Fibroblast of lung (primary cell): Measurements from ENCODE around the gene ABHD5. TPM values are rescaled to one million over a fixed set of nuclear protein-coding genes. Genes with fewer than 3 reads are reported as not detected.
"Not testable (repeated sequence)": the region's sequence is repeated elsewhere in the genome, so short reads cannot be mapped to it uniquely, and the experiment has no call there.

Source experiments
- DNase-seq, 2 donors: peaks; one replicate each; pipeline versions ENCODE4 v3.0.0 to v3.0.0-alpha.2; 2010; ENCODE audit warnings: low read depth in 2 of 2
- H2AFZ ChIP-seq: 2 replicates; pipeline ENCODE4 v1.5.1; 2012; ENCODE audit warnings: low read length, control low read depth, inconsistent platforms
- H3K27ac ChIP-seq: 2 replicates; pipeline ENCODE4 v1.5.1; 2011; ENCODE audit warnings: low read length, control low read depth; ENCODE audit not compliant: insufficient read depth
- H3K27me3 ChIP-seq: 2 replicates; pipeline ENCODE4 v1.5.1; 2011; ENCODE audit warnings: mild to moderate bottlenecking, low read length; ENCODE audit not compliant: control insufficient read depth, insufficient read depth
- H3K36me3 ChIP-seq: 2 replicates; pipeline ENCODE4 v1.5.1; 2011; ENCODE audit warnings: low read length; ENCODE audit not compliant: control insufficient read depth, insufficient read depth
- H3K4me1 ChIP-seq: 2 replicates; pipeline ENCODE4 v1.5.1; 2011; ENCODE audit warnings: low read length; ENCODE audit not compliant: control insufficient read depth, insufficient read depth; ENCODE audit errors: extremely low read depth
- H3K4me2 ChIP-seq: 2 replicates; pipeline ENCODE4 v1.5.1; 2011; ENCODE audit warnings: low read length, control low read depth; ENCODE audit not compliant: insufficient read depth; ENCODE audit errors: extremely low read depth
- H3K4me3 ChIP-seq, 4 experiments: fragments of 200-600 bp in 1 of 4; sonication (generic) in 1 of 4; replicated peaks in 1 of 4; 2 replicates each; pipeline ENCODE4 v1.5.1; 2011 to 2016; ENCODE audit warnings: low read length in 4 of 4, low read depth in 3 of 4, mild to moderate bottlenecking in 3 of 4, control low read depth in 2 of 4, inconsistent platforms in 1 of 4, mixed read lengths in 1 of 4; ENCODE audit not compliant: insufficient read depth in 1 of 4; ENCODE audit errors: control extremely low read depth in 1 of 4
- H3K79me2 ChIP-seq: 2 replicates; pipeline ENCODE4 v1.5.1; 2012; ENCODE audit warnings: mild to moderate bottlenecking, low read length, inconsistent platforms; ENCODE audit not compliant: control insufficient read depth, insufficient read depth
- H3K9ac ChIP-seq: 2 replicates; pipeline ENCODE4 v1.5.1; 2011; ENCODE audit warnings: mild to moderate bottlenecking, low read length, control low read depth; ENCODE audit not compliant: insufficient read depth
- H3K9me3 ChIP-seq: 2 replicates; pipeline ENCODE4 v1.5.1; 2012; ENCODE audit warnings: low read depth, low read length; ENCODE audit not compliant: control insufficient read depth, insufficient read depth
- H4K20me1 ChIP-seq: 2 replicates; pipeline ENCODE4 v1.5.1; 2011; ENCODE audit warnings: low read length; ENCODE audit not compliant: control insufficient read depth, insufficient read depth; ENCODE audit errors: extremely low read depth
- EZH2 ChIP-seq: IDR thresholded peaks from 2 replicates; pipeline ENCODE4 v1.5.1; 2012; ENCODE audit warnings: low read length, control low read depth, mild to moderate bottlenecking; ENCODE audit errors: missing control alignments
- polyA plus RNA-seq, 2 donors: library from polyadenylated mRNA; depleted of rRNA in 1 of 2; stranded (reverse) in 1 of 2; unstranded in 1 of 2; fragments of >200 nt; gene quantifications; 2 replicates each; pipeline ENCODE4 v1.2.1, GENCODE V29; 2011 to 2012; ENCODE audit warnings: missing spikeins in 1 of 2
- total RNA-seq: library from RNA; depleted of rRNA; stranded (reverse); fragments of >200 nt; gene quantifications from 2 replicates; pipeline ENCODE4 v1.2.1, GENCODE V29; 2014
- TF ChIP-seq, protein P1 (sequence below), 2 donors: IDR thresholded peaks in 1 of 2; conservative IDR thresholded peaks in 1 of 2; 1 replicate in 1 of 2; 2 replicates in 1 of 2; pipeline ENCODE4 v1.5.1; 2011 to 2012; ENCODE audit warnings: low read length in 2 of 2, control low read depth in 1 of 2, inconsistent platforms in 1 of 2, low read depth in 1 of 2, mild to moderate bottlenecking in 1 of 2

ABHD5 gene
- total and polyA plus RNA-seq, 2 donors (not counting 1 experiment from before 2014, with no cell fraction given) = 59.8 to 64.7 TPM

DNA sequence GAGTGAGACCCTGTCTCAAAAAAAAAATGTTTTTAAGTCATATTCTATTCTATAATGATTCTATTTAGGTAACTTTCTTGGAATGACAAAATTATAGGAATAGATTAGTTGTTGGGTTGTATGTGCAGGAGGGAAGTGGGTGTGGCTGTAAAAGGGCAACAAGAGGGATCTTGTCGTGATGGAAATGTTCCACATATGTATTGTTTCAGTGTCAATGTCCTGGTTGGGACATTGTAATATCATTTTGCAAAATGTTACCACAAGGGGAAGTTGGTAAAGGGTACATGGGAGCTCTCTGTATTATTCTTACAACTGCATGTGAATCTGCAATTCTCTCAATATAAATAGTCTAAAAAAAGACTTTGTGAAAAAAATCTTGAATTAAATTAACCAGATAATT lies 14.3 kb upstream of the ABHD5 start:
- no peak for DNase-seq
- no peaks in the 10 kb centered on the region for H3K79me2 ChIP-seq
- TF ChIP-seq EZH2 = no peak
- TF ChIP-seq, protein P1, sequence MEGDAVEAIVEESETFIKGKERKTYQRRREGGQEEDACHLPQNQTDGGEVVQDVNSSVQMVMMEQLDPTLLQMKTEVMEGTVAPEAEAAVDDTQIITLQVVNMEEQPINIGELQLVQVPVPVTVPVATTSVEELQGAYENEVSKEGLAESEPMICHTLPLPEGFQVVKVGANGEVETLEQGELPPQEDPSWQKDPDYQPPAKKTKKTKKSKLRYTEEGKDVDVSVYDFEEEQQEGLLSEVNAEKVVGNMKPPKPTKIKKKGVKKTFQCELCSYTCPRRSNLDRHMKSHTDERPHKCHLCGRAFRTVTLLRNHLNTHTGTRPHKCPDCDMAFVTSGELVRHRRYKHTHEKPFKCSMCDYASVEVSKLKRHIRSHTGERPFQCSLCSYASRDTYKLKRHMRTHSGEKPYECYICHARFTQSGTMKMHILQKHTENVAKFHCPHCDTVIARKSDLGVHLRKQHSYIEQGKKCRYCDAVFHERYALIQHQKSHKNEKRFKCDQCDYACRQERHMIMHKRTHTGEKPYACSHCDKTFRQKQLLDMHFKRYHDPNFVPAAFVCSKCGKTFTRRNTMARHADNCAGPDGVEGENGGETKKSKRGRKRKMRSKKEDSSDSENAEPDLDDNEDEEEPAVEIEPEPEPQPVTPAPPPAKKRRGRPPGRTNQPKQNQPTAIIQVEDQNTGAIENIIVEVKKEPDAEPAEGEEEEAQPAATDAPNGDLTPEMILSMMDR (conservative IDR thresholded peaks at IDR 0.05 in 1 of 2, IDR thresholded peaks at IDR 0.05 in 1 of 2; ENCODE audit: low read depth in 1 of 2, low read length in 2 of 2) = no peak
- no peak overlapping the region for H3K4me3 ChIP-seq
- H3K4me2 ChIP-seq = no peak overlapping the region
- no peaks in the 10 kb centered on the region for H3K27me3 ChIP-seq
- H3K36me3 ChIP-seq = no peaks in the 10 kb centered on the region
- H2AFZ ChIP-seq = no peak overlapping the region
- H3K4me1 ChIP-seq = no peaks in the 10 kb centered on the region
- H3K9ac ChIP-seq = no peak overlapping the region
- no peaks in the 10 kb centered on the region for H3K9me3 ChIP-seq
- no peaks in the 10 kb centered on the region for H4K20me1 ChIP-seq
- no peak overlapping the region for H3K27ac ChIP-seq

DNA sequence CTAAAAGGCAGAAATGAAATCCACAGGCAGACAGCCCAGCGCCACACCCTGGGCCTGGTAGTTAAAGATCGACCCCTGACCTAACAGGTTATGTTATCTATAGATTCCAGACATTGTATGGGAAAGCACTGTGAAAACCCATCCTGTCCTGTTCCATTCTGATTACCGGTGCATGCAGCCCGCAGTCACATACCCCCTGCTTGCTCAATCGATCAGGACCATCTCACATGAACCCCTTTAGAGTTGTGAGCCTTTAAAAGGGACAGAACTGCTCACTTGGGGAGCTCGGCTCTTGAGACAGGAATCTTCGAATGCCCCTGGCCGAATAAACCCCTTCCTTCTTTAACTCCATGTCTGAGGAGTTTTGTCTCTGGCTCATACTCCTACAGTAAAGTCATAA lies 12.4 kb upstream of the ABHD5 start:
- H3K4me2 ChIP-seq, H3K36me3 ChIP-seq, H2AFZ ChIP-seq, H3K27ac ChIP-seq, DNase-seq, H3K79me2 ChIP-seq, H3K9ac ChIP-seq, H3K27me3 ChIP-seq, H3K9me3 ChIP-seq, H4K20me1 ChIP-seq, H3K4me3 ChIP-seq, H3K4me1 ChIP-seq: not testable (repeated sequence)

DNA sequence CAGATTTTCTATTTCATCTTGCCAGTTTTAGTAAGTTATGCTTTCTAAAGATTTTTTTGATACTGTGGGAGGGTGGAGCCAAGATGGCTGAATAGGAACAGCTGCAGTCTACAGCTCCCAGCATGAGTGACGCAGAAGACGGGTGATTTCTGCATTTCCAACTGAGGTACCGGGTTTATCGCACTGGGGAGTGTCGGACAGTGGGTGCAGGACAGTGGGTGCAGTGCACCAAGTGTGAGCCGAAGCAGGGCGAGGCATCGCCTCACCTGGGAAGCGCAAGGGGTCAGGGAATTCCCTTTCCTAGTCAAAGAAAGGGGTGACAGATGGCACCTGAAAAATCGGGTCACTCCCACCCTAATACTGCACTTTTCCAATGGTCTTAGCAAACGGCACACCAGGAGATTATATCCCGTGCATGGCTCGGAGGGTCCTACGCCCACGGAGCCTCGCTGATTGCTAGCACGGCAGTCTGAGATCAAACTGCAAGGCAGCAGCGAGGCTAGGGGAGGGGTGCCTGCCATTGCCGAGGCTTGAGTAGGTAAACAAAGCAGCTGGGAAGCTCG lies 11.8 kb upstream of the ABHD5 start:
- H3K9me3 ChIP-seq, H4K20me1 ChIP-seq, H3K36me3 ChIP-seq, H3K27ac ChIP-seq, H3K79me2 ChIP-seq, H2AFZ ChIP-seq, H3K4me2 ChIP-seq, H3K4me3 ChIP-seq, DNase-seq, H3K27me3 ChIP-seq, H3K9ac ChIP-seq, H3K4me1 ChIP-seq: not testable (repeated sequence)

DNA sequence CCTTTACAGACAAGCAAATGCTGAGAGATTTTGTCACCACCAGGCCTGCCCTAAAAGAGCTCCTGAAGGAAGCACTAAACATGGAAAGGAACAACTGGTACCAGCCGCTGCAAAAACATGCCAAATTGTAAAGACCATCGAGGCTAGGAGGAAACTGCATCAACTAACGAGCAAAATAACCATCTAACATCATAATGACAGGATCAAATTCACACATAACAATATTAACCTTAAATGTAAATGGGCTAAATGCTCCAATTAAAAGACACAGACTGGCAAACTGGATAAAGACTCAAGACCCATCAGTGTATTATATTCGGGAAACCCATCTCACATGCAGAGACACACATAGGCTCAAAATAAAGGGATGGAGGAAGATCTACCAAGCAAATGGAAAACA lies 9.9 kb upstream of the ABHD5 start:
- H3K4me2 ChIP-seq, H2AFZ ChIP-seq, H3K4me1 ChIP-seq, H4K20me1 ChIP-seq, H3K27ac ChIP-seq, H3K9ac ChIP-seq, DNase-seq, H3K36me3 ChIP-seq, H3K4me3 ChIP-seq, H3K9me3 ChIP-seq, H3K79me2 ChIP-seq, H3K27me3 ChIP-seq: not testable (repeated sequence)
